Stimulated activated CD8-positive, alpha-beta memory T cell treated with anti-CD3 and anti-CD28 coated beads, Interleukin-12 subunit alpha, Interleukin-12 subunit beta, amount 100 ng/mL, for 24 hours (primary cell): Measurements from ENCODE around the gene TRNP1.

Experiments
- DNase-seq: peaks from one replicate; pipeline ENCODE4 v3.0.0-alpha.2; 2020; ENCODE audit errors: extremely low read depth

TRNP1 gene

GRCh38 chr1:27026621-27027574 is 33.4 kb downstream of the TRNP1 start:
- no peak for DNase-seq

GRCh38 chr1:27027575-27028250 is 34.2 kb downstream of the TRNP1 start:
- no peak for DNase-seq

- DNase-seq: no peak
Measured at GRCh38 chr1:27029517-27029916, 36.0 kb downstream of the TRNP1 start.

- no peak for DNase-seq
Measured at GRCh38 chr1:27031235-27032118, 38.0 kb downstream of the TRNP1 start.

GRCh38 chr1:27032119-27032461 is 38.6 kb downstream of the TRNP1 start:
- no peak for DNase-seq

GRCh38 chr1:27033043-27033746 is 39.7 kb downstream of the TRNP1 start:
- no peak for DNase-seq

- DNase-seq: no peak
Measured at GRCh38 chr1:27035344-27035743, 41.9 kb downstream of the TRNP1 start.

GRCh38 chr1:27036718-27037117 is 43.2 kb downstream of the TRNP1 start:
- DNase-seq: no peak

- DNase-seq: no peak
Measured at GRCh38 chr1:27037518-27037917, 44.0 kb downstream of the TRNP1 start.

GRCh38 chr1:27038020-27038419 is 44.5 kb downstream of the TRNP1 start:
- DNase-seq: no peak

GRCh38 chr1:27042670-27043069 is 49.2 kb downstream of the TRNP1 start:
- DNase-seq: no peak

GRCh38 chr1:27044613-27045151 is 51.2 kb downstream of the TRNP1 start:
- DNase-seq: peak; percentile 57

GRCh38 chr1:27045973-27046558 is 52.6 kb downstream of the TRNP1 start:
- peak; percentile 21 for DNase-seq

- DNase-seq: no peak
Measured at GRCh38 chr1:27047914-27048313, 54.4 kb downstream of the TRNP1 start.

GRCh38 chr1:27049100-27049499 is 55.6 kb downstream of the TRNP1 start:
- DNase-seq: no peak

- no peak for DNase-seq
Measured at GRCh38 chr1:27049607-27050006, 56.1 kb downstream of the TRNP1 start.
